NCI-H524 treated with DMSO at 0.1 percent for 48 hours (cell line): ENCODE results near the gene SLC24A3.
"Not testable (repeated sequence)": the region's sequence is repeated elsewhere in the genome, so short reads cannot be mapped to it uniquely, and the experiment has no call there.

ENCODE experiments used
- DNase-seq: peaks from one replicate; lab custom pipeline; 2025; lab: John Stamatoyannopoulos, UW

The SLC24A3 gene

DNA sequence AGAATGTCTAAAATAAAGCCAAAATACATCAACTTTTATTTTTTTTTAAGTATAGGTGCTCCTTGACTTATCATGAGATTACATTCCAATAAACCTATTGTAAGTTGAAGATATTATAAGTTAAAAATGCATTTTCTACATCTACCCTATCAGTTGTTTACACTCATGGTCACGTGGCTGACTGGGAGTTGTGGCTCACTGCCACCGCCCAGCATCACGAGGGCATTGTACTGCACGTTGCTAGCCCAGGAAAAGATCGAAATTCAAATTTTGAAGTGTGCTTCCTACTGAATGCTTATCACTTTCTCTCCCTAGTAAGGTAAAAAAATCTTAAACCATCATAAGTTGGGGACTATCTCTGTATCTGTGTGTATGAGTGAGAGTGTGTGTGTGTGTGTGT is 419.0 kb downstream of the SLC24A3 start:
- DNase-seq = no peak

DNA sequence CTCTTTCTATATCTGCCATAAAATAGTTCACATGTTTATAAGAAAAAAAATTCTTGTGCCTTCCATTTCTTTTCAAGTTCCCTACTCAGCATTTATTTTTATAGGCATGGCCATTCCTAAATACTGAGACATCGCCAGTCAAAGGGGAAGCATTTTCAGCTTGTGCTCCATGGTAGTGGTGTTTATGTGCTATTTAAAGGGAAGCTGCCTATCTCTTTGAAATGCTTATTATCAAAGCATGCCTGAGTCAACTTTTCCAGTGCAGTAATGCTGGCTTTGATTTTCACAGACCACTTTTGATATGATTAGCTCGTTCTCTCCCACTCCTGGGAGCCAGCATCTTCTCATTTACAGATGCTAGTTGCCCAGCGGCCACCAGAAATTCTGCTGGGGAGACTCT is 421.5 kb downstream of the SLC24A3 start:
- DNase-seq = no peak

DNA sequence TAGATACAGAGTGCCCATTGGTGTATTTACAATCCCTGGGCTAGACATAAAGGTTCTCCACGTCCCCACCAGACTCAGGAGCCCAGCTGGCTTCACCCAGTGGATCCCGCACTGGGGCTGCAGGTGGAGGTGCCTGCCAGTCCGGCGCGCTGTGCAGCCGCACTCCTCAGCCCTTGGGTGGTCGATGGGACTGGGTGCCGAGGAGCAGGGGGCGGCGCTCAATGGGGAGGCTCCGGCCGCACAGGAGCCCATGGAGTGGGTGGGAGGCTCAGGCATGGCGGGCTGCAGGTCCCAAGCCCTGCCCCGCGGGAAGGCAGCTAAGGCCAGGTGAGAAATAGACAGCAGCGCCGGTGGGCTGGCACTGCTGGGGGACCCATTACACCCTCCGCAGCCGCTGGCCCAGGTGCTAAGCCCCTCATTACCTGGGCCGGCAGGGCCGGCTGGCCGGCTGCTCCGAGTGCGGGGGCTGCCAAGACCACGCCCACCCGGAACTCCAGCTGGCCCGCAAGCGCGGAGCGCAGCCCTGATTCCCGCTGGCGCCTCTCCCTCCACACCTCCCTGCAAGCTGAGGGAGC is 427.1 kb downstream of the SLC24A3 start:
- DNase-seq = not testable (repeated sequence)

DNA sequence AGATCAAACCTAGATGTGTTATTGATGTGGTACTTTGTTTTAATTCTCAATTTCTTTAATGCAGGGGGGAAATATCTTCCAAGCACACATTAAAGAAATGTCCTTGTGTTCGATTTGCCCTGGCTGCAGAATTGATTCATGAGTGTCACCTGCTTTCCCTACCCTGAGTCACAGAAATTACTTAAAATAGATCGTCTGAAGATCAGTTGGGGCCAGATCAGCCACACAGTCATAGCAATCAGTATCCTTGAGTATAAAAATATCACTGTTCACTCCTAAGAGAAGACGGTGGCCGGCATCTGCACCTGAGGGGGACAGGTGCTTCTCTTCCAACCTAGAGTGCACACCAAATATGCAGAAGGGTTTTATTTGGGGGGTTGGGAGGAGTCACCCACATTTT is 430.4 kb downstream of the SLC24A3 start:
- no peak for DNase-seq

DNA sequence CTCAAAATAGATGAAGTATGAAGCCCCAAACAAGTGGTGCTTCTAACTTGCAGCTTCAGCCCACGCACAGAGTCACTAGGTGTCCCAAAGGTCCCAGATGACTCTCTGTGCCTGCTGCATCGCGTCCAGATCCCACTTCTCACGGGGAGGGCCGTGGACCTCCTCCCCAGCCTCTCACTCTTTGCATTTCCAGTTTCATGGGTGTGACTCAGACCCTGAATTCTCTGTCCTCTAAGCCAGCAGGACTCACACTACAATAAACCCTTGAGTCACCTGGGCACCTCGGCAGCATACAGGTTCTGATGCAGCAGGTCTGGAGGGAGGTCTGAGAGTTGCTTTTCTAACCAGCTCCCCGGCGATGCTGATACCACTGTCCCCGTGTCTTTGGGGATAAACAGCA is 431.6 kb downstream of the SLC24A3 start:
- no peak for DNase-seq

DNA sequence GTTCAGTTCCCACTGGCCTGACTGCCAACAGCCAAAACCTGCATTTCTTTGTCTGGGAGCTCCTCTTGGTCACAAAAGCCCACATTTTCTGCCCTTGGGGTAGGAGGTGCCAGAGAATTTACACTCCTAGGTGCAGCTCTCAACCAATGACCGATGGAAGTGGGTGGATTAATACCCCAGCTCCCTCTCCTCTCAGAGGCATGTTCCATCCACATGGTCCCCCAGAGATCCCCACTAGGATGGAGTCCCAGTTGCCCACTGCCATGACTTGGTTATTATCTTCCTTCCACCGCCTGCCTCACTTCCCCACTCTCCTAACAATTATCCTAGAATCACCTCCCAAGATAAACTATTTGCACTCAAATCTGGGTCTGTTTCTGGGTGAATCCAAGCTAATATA is 434.5 kb downstream of the SLC24A3 start:
- no peak for DNase-seq

DNA sequence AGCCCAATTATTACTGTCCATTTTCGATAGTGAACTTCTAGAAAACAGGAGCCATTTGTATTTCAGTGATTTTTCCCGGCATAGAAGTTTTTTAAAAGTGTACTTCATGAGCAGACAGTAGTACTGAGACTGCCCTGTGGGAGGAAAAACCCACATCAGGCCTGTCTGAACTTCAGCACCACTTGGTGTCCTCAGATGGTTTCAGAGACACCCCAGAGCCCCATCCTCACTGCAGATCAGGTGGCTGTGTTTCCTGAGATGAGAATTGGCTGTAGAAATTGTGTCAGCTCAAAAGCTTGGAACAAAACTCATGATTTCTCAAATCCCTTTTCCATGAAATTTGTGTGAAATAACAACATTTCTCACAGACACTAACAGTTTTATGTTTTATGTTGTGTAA is 435.6 kb downstream of the SLC24A3 start:
- no peak for DNase-seq

DNA sequence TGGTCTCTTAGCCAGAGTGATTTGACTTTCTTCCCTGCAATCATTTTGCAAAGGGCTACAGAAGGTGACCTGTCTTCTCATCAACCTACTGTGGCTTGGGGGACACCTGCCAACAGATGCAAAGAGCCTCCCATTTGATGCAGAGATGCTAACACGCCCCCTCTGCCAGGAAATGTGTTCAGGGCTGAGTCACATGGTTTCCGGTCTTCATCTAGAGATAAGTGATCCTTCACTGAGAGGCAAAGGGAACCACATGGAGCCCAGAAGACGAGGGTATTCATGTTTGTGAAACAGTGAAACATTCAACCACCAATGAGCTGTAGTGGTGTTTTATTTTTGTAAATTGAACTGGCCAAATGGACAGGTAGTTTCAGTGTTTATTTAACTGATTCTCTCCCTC is 436.6 kb downstream of the SLC24A3 start:
- DNase-seq = no peak

DNA sequence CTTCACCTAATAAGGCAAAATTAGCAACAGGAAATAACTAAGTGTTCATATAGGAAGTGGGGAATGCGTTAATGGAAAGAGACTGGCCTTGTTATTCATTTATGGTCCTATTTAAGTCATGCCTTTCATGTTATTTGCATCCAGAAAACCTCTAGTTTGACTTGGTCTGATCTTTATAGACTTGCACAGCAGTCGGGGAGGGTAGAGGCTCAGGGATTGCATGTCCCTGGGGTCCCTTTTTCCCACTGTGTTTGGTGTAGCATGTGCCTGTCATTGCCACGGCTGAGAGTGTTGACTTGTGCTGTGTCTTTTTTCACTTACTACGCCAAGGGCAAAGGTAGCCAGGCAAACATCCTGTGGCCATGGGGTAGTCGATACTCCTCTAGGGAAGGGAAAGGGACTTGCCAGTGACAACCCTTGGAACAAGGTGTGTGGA is 440.2 kb downstream of the SLC24A3 start:
- DNase-seq = no peak

DNA sequence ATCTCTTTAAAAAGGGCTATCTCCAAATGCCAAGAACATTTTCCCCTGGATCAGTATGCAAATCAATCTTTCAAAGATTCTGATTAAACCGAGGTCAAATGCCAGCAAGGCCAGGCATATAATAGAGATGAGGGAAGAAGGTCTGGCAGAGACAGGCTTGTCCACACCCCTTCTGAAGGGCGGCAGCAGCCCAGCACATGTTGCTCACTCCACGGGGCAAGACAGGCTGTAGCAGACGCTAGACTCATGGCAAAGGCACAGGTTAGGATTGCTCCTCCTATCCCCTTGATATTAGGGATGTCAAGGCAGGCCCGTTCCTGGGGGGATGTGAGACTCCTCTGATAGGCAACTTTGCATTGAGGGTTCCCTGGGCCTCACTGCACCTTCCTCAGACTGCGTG is 440.9 kb downstream of the SLC24A3 start:
- no peak for DNase-seq

DNA sequence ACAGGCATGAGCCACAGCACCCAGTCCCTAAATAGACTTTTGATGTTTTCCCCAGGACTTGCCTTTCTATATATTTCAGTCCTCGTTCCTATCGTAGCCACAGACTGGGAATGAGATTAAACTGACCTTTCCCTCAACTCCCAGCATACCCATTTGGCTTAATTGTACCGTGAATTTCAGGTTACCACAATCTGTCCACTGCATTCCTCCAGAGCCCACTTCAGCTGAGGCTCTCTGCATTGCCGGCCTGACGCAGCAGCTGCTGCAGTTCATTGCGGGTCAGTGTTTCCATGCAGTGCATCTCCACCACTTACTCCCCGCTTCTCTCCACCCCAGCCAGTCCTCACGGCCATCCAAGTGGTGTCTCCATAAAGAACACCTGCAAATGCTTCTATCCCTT is 442.5 kb downstream of the SLC24A3 start:
- no peak for DNase-seq

DNA sequence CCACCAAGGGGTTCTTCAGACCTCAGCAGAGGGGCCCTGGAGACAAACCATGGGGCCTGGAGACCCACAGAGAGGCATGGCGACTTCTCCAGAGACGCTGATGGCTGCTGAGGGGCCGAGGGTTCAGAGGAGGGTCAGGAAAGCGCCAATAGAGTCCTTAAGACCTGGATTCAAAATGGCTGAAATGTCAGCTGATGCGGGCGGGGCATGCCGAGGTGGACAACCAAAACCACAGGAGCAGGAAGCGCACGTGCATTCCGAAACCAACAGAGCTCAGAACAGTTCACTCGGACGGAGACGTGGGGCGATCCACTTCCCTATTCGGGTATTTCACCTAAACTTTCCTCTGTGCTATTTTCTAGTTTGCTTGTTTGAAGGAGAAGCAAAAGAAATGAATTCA is 445.7 kb downstream of the SLC24A3 start:
- DNase-seq = no peak

DNA sequence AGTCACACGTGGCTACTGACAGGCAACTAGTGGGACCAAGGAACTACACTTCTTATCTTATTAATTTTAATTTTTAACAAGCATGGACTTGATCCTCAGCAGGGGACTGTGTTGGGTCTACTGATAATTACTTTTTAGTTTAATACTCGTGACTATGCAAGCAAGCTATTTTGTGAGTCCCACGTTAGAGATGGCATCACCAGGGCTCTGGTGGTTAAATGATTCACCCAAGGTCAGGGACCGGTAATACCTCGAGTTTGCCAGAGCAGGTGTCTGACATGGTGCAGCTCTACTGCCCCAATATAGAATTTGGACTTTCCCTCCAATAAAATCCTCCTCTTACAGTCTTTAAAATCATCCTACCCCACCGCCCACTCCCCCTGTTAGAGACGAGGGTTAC is 447.0 kb downstream of the SLC24A3 start:
- DNase-seq = no peak

DNA sequence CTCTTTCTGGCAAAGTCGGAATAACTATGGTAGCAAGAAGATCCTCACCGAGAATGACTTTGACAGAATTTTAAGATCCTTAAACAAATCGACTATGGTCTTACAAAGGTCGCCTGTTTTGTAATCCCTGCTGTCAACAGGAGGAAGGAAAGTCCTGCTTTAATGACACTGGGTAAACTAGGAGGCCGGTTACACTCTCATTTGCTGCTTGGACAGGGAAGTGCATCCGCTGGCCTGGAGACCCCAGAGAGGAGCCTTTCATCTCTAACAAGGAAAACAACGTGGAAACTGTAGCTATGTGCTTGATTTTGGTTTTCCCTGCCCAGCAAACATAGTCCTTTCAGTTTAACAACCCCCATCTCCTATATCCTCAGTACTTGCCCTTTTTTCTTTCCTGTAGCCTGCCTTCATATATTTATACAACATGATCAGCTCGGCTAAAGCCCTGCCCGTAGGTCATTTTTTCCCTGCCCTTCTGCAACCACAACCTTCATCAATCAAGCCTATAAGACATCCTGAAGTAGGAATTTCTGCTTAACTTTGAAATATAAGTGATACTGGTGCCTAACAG is 448.5 kb downstream of the SLC24A3 start:
- DNase-seq = no peak

DNA sequence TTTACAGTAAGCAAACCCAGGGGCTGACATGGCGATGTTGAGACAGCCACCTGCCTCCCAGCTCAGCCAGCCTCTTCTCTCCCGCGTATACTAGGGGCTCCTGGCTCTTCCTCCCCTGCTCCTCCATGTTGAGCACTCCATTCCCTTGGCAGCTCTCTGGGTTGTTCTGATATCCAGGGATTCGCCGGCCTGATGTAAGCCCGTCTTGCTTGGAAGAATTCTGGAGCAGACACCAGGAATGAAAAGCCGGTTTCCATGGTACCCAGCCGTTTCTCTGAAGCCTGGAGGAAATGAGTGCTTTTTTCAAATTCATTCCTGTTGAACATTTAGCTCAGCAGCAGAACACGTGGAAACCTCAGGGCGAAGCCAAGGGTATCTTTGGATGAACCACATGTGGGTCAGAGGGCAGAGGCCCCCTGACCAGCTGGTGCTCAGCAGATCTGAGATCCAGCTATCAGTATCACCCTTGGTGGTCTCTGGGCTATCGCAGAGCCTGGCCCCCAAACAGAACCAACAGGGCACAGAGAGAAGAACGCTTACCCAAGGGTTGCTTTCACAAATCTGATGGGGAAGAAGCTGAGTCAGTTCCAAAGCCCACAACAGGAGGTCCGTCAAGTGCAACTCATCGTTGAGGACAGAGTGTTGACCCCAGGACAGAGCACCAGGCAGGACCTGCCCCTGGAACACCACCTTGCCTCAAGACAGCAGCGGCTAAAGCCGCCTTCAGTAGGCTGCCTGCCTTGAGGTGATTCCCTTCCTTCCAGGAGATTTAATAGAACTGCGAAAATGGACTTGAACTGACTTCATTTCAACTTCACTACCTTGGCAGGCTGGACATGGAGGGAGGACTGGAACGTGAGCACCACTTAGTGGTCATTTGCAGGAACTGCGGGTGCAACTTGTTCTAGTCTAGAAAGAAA is 449.5 kb downstream of the SLC24A3 start:
- peak; percentile 24 for DNase-seq

DNA sequence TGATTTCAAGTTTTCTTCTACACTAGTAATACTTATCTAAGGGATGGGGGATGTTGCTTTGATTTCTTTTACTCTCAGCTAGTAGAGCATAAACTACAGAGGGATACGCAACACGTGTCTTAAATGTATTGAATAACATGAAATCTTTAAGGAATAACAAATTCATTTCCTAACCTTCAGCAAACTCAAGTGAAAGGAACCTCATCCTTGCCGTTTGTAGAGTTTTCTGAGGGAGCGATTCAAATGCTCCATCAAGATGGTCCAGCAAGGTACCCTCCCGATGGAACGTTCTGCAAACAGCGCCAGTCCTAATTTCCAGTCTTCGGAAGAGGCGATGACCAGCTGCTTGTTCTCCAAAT is 450.2 kb downstream of the SLC24A3 start:
- DNase-seq = no peak

DNA sequence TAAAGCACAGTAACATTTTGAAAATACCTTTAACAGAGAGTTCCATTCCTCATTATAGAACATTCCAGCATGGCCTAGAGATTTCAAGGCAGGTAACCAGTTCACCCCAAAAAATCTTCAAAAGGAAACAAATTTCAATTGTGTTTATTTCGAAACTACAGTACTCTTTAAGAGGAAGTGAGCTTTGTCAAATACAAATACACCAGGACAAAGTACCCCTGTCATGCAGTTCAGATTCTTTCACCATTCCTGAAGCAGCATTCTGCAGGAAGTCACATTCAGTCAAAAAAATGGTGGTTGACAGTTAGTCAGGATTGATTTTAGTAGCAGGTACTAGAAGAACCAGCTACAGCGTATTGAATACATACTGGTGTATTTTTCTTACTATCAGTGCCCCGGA is 456.0 kb downstream of the SLC24A3 start:
- no peak for DNase-seq

DNA sequence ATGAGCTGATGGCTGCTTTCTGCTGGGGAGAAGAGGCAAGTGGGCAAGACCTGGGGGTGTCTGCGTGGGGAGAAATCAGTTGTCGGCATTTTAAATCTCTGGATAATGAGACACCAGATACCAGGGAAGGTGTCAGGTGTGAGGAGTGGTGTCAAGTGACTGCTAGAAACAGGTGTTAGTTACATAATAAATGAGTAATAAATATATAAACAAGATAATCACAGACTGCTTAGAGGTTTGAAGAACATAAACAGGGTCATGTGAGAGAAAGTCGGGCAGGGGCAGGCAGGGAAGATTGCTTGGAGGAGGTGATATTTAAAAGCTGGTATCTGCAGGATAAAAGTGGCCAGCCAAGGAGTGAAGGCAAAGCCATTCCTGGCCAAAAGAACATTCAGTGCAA is 458.4 kb downstream of the SLC24A3 start:
- DNase-seq = peak; percentile 53

DNA sequence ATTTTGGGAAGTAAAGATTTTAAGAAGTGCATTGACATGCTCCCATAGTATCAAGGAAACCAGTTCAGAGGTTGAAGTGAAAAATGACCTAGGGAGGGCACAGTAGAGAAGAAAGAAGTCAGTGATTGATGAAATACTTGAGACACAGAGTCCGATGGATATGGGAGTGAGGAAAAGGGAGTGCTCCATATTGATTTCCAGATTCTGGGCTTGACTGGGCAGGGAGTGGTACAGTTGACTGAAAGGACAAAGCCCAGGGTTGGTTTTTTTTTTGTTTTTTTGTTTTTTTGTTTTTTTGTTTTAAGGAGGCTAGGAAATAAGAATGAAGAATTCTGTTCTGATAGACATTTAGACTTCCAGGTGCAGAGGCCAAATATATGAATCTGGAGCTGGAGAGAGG is 458.9 kb downstream of the SLC24A3 start:
- DNase-seq = no peak

DNA sequence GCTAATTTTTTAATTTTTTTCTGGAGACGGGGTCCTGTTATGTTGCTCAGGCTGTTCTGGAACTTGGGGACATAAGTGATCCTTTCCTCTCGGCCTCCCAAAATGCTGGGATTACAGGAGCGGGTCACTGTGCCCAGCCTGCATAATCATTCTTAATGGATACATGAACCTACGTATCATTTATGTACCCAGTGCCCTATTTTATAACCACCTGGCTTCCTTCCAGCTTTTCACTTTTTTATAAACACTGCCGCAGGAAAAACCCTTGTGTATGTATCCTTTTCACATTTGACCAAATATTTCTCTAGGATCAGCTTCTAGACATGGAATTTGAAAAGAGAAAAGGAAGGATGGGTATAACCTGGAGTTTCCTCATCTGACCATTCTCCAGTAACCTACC is 460.1 kb downstream of the SLC24A3 start:
- DNase-seq = no peak

DNA sequence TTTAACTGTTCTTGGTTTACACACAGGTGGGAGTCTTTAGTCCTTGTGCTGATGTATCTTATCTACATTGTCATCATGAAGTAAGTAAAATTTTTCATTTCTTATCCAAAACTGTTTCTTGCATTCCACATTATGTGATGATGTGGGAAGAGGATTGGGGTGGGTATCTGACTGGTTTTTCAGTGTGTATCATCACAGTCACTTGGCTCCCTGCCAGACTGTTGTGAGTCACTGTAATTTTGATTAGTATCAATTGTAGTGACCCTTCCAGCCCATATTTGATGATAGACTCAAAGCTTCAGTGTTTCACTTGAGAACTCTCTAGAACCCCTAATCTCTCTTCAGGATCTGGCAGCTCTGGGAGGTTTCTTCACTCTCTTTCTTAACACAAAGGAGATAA is 461.1 kb downstream of the SLC24A3 start:
- DNase-seq = no peak

DNA sequence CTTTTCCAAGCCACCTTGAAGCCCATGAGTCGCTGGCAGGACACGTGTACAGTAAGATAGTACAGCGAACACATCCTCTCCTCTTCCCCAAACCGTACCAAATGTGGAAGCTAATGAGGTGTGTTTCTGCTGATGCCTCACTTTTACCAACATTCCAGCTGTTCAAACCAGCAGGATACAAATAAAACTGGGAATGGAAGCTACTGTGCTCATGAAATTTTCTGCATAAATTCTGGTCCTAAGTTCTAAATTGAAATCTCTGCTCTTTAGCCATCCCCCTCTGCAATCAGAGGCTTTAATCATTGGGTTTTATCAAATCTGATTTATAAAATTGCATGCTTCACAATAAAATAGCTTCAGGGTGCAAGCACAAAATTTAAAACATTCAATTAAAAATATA is 463.8 kb downstream of the SLC24A3 start:
- no peak for DNase-seq

DNA sequence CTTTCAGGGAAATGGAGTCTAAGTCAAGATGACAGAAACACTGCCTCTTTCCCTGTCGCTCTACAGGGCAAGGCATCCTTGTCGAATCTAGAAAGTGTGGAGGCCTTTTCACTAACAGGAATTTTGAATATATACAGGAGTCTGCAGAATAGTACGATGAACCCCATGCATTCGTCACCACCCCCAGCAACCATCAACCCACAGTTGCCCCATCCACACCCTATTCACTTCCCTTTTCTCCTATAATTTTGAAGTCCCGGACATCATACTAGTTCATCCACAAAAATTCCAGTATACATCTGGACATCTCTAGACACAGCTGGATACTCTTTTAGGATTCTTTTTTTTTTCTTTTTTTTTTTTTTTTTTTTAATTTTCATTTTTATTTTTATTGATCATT is 464.9 kb downstream of the SLC24A3 start:
- DNase-seq = no peak
